RPMI7951 (cell line): ENCODE measurements around the gene NETO1. TPM values are rescaled to one million over a fixed set of nuclear protein-coding genes. Genes with fewer than 3 reads are reported as not detected.

Experiments
- DNase-seq: peaks from one replicate; pipeline ENCODE4 v3.0.0-alpha.2; 2012; ENCODE audit warnings: low read depth
- total RNA-seq: library from RNA; depleted of rRNA; stranded (reverse); fragments of >200 nt; shearing (Covaris generic); gene quantifications from 2 replicates; pipeline ENCODE4 v1.2.3, GENCODE V29; 2014; rRNA removed

Gene NETO1, protein sequence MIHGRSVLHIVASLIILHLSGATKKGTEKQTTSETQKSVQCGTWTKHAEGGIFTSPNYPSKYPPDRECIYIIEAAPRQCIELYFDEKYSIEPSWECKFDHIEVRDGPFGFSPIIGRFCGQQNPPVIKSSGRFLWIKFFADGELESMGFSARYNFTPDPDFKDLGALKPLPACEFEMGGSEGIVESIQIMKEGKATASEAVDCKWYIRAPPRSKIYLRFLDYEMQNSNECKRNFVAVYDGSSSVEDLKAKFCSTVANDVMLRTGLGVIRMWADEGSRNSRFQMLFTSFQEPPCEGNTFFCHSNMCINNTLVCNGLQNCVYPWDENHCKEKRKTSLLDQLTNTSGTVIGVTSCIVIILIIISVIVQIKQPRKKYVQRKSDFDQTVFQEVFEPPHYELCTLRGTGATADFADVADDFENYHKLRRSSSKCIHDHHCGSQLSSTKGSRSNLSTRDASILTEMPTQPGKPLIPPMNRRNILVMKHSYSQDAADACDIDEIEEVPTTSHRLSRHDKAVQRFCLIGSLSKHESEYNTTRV
- 0.10 and 0.12 TPM in 2 replicates for total RNA-seq

GRCh38 chr18:72867746-72868584 lies at the start of gene NETO1:
Gene NETO1, minus strand, starts transcription at chr18:72867987. Its CDS starts 696 bp downstream, at chr18:72867291.
- no peak for DNase-seq

DNA sequence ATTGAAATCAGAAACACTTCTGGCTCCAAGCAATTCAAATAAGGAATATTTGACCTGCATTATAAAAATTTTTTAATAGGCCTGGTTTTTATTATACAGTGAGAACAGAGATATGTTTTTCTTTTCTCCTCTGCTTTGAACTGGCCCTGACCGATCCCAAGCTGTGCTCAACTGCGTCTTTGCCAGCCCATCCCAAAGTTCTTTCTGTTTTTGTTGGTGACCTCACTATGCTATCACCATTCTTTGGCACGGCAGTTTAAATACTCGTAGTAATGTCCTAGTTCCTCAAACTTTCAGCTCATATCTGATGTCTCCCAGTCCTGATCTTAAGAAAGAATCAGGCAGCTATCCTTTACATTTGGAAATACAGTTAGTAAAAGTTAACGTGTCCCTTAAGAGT lies 42.3 kb upstream of the NETO1 start:
- no peak for DNase-seq

GRCh38 chr18:72908181-72908580 lies 40.4 kb upstream of the NETO1 start:
- no peak for DNase-seq

DNA sequence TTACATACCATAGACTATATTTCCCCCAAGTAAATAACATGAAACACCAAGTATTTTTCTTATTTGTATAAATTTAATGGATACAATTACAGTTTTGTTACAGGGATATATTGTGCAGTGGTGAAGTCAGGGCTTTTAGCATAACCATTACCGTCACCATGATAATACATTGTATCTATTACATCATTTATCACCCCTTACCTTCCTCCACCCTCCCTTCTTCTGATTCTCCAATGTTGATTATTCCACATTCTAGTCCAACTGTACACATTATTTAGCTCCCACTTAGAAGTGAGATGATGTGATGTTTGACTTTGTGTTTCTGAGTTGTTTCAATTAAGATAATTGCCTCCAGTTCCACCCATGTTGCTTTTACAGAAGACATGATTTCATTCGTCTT lies 35.2 kb upstream of the NETO1 start:
- DNase-seq = no peak

- no peak for DNase-seq
These were observed 31.6 kb upstream of the NETO1 start for GRCh38 chr18:72899338-72899737.

- no peak for DNase-seq
These were observed 31.1 kb upstream of the NETO1 start for GRCh38 chr18:72898870-72899269.

DNA sequence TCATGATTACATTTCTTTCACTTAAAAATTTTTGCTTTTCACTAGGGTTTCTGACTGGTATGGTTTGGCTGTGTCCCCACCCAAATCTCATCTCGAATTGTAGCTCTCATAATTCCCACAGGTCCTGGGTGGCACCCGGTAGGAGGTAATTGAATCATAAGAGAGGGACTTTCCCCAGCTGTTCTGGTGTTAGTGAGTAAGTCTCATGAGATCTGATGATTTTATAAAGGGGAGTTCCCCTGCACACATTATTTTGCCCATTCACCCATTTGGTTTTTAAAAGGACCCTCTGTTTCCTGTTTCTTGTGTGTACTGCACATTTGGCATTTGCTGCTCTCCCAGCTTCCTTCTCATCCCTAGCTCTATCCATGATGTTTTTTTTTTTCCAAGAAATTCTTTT lies 27.8 kb upstream of the NETO1 start:
- DNase-seq = peak; percentile 3

- no peak for DNase-seq
These were observed 10.8 kb upstream of the NETO1 start for GRCh38 chr18:72878561-72878960.

DNA sequence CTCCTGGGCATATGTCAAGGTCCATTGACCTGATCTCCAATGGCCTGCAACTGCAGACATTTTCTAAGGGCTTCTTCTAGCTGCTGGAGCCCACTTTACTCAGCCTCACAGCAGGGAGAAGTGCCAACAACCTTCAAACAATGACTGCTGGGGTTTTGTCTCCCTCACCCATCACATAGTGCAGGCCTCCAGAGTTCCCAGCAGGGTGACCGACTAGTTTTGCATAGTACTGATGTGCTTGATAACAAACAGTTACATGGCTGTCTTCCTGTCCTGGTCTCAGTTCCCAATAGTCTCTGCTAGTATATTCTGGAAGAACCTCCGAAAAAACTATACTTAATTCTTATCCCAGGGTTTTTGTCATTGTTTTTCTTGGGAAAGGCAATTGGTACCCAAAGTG lies 10.4 kb upstream of the NETO1 start:
- DNase-seq = no peak

DNA sequence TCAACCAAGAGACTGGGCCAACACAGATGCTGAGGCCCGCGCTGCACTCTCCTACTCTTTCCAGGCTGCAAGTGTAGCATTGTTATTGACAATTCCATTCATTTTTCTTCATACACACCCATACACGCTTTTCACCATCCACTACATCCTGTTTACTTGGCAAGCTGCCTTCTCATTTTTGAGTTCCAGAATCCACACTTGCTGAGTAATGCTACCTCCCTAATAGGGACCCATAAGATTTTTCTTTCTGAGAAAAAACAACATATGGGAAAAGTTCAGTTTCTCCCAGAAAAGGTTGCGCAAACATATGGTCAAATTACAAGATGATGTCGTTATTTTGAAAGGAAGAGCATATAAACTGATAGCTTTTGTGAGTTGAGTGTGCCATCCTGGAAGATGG lies 3.3 kb upstream of the NETO1 start:
- no peak for DNase-seq

GRCh38 chr18:72869226-72870185 lies 1.7 kb upstream of the NETO1 start:
- DNase-seq = no peak

- DNase-seq = no peak
These were observed 918 bp upstream of the NETO1 start for GRCh38 chr18:72868585-72869225.

- DNase-seq = no peak
These were observed 664 bp downstream of the NETO1 start for GRCh38 chr18:72866901-72867745.

GRCh38 chr18:72866442-72866900 lies 1.3 kb downstream of the NETO1 start:
- no peak for DNase-seq

- no peak for DNase-seq
These were observed 4.0 kb downstream of the NETO1 start for GRCh38 chr18:72863754-72864153.

- DNase-seq = no peak
These were observed 8.7 kb downstream of the NETO1 start for GRCh38 chr18:72859088-72859487.

GRCh38 chr18:72849671-72850070 lies 18.1 kb downstream of the NETO1 start:
- peak; percentile 28 for DNase-seq

DNA sequence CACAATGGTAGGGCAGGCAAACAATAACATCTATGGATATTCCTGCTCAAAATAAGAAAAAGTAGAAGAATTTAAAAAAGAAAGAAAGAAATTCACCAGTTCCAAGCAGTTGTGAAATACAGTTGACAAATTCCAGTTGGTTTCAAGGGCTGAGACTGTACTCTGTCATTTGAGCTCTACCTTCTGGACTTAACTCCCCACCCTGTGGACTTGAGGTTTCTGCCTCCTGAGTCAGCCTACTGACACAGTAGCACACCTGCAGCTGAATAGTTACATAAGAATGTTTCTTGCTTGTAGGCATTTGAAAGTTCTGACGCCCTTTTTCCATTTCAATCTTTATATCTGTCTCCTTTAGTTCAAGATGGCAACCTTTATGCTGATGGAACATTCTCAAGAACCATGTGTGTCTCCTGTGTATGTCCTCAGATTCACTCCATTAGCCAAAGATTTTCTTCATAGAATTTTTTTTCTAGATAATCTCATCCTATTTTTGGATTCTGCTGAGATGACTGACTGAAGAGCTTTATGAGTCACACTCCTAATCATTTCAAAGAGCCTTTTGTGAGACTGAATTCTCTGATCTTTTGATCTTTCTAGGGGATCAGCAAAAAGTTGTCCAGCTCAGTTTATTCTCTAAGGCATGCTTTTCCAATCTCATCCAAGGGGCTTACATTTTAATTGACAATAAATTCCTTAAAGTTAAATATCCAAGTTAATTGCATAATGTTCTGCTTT lies 19.1 kb downstream of the NETO1 start:
- peak; percentile 59 for DNase-seq

GRCh38 chr18:72847771-72848170 lies 20.0 kb downstream of the NETO1 start:
- no peak for DNase-seq
